ENCODE results near the gene SURF6. TPM values are rescaled to one million over a fixed set of nuclear protein-coding genes. Genes with fewer than 3 reads are reported as not detected.
"Not testable (repeated sequence)": the region's sequence is repeated elsewhere in the genome, so short reads cannot be mapped to it uniquely, and the experiment has no call there.

Gene SURF6
- 10.4 and 34.6 TPM in 2 replicates for polyA plus RNA-seq (2014; cell fraction: cytosol; rRNA removed)
- 22.5 and 30.9 TPM in 2 replicates for polyA plus RNA-seq (2014; cell fraction: nucleus; rRNA removed)

DNA sequence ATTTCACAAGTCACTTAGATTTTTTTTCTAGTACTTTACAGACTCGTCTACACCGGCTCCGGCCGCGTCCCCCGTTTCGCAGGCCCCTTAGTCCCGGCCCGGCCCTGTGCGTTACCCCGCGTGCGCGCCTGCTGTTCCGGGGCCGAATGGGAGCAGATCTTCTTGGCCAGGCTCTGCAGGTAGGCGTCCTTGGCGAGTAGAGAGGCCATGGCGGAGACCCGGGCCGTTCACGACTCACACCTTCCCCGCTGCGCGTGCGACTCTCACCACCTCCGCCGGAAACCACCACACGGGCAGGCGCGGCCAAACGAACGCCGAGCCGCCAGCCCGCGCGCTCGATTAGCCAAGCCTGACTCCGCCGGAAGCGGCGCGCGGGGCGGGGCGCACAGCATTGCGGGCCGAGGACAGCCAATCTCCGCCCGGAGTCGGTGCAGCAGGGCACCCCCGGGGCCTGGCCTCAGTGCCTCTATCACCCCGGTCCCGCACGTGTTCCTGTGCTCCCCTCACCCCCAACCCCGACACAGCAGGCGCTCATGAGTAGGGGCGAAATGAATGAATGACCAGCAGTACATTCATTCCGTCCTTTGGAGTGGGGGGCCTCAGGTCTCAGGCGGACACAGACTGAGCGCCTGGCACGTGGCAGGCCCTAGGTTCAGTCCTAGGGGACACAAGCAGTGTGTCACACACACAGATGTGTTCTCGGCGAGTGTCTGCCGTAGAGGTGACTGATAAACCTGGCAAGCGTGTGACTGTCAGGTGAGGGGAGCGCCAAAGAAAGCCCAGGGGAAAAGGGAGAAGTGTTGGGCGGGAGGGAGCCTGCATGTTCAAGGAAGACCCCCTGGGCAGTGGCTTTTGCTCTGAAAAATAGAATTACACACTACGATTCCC is at the start of gene SURF6:
Gene SURF6 (minus strand): TSS at position 265 of the 888 bp plus-strand sequence. CDS start 56 bp downstream, at position 209.
- DNase-seq (ENCODE audit: low spot score), result peak; percentile 87

DNA sequence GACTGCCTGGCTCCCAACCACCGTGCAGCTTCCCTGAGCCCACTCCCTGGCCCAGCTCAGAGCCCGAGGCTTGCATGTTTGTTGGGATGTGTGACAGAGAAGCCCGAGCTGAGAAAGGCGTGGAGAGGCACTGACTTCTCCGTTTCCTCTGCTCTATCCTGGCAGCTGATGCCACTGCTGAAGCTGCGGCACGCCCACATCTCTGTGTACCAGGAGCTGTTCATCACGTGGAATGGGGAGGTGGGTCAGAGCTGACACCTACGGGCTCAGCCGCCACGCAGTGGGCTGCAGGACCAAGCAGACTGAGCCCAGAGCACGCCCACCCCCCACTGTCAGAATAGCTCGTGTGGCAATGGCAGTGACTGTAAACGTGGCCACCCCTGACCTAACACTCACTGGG is 49.5 kb upstream of the SURF6 start:
- DNase-seq (ENCODE audit: low spot score), result no peak

DNA sequence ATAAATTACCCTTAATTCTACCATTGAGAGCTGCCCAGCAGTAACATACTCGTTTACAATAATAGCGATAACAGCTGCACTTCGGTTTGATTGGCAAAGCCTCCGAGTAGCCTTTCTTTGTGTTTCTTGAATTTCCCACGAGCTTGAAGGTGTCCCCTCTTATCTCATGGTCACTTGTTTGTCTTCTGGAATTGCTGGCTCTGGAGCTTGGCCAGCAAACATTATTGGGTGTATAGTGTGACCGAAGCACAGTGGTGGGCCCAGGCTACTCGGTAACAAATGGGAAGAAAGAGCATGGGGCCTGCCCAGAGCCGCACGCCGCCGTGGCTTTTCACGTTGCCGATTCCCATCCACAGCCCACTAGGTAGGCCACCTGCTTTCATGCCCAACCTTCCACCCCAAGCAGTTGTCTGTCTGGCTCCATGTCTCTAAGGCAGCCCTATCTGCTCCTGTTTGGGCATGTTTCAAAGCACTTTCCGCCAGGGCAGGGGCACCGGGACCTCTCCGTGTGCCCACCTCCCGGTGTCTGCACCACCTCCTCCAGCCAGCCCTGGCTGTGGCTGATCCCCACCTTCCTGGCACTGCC is 48.8 kb upstream of the SURF6 start:
- no peak for DNase-seq (ENCODE audit: low spot score)

DNA sequence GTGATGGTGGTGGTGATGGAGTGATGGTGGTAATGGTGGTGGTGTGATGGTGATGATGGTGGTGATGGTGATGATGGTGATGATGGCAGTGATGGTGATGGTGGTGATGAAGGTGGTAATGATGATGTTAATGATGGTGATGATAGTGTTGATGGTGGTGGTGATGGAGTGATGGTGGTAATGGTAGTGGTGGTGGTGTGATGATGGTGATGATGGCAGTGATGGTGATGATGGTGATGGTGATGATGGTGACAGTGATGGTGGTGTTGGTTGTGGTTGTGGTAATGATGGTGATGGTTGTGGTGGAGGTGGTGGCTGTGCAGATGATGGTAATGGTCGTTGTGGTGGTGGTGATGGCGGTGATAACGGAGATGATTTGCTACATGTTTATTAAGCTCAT is 47.5 kb upstream of the SURF6 start:
- DNase-seq (ENCODE audit: low spot score), result no peak

DNA sequence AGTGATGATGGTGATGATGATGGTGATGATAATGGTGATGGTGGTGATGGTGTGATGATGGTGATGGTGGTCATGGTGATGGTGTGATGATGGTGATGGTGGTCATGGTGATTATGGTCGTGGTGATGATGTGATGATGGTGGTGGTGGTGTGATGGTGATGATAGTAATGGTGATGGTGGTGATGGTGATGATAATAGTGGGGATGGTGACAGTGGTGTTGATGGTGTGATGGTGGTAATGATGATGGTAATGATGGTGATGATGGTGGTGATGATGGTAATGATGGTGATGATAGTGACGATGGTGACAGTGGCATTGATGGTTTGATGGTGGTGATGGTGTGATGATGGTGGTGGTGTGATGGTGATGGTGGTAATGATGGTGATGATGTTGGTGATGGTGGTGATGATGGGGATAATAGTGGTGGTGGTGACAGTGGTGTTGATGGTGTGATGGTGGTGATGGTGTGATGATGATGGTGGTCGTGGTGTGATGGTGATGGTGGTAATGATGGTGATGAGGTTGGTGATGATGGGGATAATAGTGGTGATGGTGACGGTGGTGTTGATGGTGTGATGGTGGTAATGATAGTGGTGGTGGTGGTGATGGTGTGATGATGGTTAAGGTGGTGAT is 46.6 kb upstream of the SURF6 start:
- no peak for DNase-seq (ENCODE audit: low spot score)

DNA sequence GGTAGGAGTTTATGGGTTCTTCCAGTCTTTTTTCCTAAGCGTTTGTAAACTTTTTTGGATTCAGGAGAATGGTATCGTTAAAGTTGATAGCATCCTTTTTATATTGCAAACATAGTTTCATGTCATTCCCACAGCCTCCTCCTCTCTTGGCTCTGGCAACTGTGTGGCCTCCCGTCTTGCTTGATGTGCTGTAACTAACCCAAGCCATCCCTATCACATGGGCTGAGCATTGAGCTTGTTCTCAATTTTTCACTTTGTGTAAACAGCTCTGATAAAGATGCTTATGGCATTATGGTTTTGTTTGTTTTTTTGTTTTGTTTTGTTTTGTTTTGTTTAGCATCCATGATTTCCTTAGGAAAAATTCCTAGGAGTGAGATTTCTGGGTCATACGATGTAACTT is 44.7 kb upstream of the SURF6 start:
- DNase-seq (ENCODE audit: low spot score), result no peak

DNA sequence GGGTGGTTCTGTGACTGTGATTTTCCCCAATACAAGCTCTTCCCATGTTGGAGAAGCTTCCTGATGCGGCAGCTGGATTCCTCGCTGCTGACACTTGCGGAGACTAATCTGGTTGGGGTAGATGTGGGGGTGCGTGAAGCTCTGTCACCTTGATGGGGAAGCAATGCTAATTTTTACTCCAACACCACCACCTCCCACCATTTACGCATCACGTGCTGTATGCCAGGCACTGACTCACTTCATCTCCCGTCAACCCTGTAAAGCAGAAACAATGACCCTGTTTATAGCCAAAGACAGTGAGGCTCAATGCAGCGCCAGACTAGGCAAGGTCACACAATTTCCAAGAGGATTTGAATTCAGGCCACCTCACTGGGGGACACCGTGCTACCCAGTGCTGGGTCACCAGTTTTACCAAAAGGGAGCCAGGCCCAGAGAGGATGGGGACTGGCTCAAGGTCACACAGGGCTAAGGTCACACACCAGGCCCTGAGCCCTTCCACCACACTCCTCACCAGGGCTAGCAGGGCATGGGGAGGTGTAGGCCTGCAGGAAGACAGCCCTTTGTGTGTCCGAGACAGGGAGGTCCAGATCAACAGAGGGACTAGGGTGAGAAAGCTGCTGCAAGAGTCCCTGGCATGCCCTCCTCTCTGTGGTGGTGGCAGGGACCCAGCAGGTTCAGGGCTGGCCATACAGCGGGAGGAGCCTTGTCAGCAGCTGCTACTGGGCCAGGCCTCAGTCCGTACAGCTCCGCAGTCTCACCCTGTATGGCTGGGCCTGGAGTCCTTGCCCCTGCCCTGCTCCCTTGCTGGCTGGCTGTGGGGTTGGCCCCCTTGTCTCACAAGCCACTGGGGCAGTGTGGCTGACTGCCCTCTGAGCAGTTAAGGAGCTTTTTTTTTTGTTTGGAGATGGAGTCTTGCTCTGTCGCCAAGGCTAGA is 43.4 kb upstream of the SURF6 start:
- no peak for DNase-seq (ENCODE audit: low spot score)

DNA sequence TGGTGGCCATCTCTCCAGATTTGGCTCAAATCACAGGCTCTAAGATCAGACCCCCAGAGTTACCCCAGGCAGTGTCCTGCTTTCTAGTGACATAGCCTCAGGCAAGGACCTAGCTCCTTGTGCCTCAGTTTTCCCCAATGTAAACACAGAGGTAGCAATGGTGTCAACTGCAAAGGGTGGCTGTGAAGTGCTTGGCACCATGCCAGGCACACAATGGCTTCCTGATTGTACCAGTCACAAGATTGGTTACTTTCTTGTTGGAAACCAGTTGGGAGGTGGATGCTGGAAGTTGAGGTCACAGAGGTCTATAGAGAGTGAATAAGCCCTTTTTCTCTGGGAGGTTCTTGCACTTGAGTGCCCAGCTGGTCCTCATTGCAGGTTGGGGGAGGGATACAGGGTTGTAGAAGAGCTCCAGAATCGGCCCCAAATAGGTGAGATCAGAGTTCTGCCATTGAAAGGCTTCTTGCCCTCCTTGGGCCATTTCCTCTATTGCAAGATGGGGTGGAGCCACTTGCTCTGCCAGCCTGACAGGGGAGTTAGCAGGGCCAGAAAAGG is 42.5 kb upstream of the SURF6 start:
- DNase-seq (ENCODE audit: low spot score), result no peak

DNA sequence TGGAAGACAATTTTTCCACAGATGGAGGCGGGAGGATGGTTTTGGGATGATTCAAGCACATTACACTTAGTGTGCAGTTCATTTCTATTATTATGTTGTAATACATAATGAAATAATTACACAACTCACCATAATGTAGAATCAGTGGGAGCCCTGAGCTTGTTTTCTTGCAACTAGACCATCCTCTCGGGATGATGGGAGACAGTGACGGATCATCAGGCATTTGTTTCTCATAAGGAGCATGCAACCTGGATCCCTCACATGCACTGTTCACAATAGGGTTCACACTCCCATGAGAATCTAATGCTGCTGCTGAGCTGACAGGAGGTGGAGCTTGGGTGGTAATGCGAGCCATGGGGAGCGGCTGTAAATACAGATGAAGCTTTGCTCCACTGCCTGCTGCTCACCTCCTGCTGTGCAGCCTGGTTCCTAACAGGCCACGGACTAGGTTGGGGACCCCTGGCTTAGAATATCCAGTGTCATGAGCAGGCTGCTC is 41.8 kb upstream of the SURF6 start:
- no peak for DNase-seq (ENCODE audit: low spot score)

DNA sequence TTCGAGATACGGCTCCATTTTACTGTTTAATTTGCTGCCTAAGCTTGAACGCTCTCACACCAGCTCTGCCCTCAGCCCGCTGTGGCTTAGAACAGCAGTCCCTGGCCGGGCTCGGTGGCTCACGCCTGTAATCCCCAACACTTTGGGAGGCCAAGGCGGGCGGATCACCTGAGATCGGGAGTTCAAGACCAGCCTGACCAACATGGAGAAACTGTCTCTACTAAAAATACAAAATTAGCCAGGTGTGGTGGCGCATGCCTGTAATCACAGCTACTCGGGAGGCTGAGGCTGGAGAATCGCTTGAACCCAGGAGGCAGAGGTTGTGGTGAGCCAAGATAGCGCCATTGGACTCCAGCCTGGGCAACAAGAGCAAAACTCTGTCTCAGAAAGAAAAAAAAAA is 41.3 kb upstream of the SURF6 start:
- DNase-seq (ENCODE audit: low spot score), result not testable (repeated sequence)

DNA sequence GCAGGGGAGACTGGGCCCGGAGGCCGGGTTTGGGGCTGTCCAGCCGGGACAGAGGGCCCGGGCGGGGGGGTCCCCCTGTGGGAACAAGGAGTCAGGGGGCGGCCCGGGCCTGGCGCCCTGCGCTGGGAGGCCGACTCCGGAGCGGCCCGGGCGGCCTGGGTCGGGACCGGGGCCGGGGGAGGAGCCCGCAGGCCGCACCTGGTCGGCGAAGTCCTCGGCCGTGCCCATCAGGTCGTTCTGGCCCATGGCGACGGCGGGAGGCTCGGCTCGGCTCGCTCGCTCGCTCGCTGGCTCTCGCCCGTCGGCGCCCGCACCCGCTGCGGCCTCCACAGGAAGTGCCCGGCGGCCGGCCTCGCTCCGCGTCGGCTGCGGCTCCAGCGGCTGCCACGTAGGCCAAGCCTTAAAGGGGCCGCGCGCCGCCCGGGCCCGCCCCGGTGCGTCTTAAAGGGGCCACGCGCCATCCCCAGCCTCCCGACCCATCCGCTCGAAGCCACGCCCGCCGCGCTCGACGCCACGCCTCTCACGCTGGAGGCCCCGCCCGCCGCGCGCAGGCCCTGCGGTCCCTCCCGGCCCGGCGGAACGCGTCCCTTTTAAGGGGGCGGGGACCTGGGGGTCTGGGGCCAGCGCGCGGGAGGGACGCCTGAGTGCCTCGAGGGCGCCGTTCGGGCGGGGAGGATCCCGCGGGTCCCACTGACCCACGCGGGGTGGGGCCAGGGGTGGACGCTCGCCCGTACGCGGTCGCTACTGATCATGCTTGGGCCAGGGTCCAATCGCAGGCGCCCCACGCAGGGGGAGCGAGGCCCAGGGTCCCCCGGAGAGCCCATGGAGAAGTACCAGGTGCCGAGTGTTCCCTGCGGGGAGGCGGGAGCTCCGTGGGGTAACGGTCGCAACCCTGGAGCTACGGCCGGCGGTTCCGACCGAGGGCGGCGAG is 40.0 kb upstream of the SURF6 start, which contains the start of the genes STKLD1 and SURF4:
Gene STKLD1 (plus strand): TSS at position 643 of the 931 bp plus-strand sequence. CDS start 108 bp downstream, at position 751.
Gene SURF4 (minus strand): TSS at position 337 of the 931 bp plus-strand sequence. CDS start 91 bp downstream, at position 246.
- DNase-seq (ENCODE audit: low spot score), result peak; percentile 95

DNA sequence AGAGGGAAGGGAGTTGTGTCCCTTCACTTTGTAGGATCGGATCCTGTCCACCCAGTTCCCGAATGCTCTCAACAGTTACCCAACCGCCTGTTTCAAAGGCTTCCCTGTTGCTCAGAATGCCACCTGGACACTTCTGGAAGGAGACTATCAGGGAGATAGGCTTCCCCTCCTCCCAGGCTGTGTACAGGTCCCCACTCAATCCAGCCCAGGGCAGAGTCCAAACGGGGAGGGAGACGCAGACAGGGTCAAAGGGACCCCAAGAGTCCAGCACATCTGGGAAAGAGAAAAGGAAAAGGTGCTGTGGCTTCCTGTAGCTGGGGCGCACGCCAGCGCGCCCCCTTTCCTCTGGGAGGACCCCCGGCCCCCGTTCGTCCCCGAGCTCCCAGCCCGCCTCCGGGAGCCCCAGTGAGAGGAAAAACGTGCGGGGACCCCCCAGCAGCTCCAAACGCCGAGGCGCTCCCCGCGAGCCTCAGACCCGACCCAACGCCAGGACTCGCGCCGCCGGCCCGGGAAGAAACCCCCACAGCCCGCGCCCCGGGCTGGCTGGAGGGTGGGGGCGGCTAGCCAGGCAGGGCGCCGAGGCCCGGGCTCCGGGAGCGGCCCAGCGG is 39.2 kb upstream of the SURF6 start:
- DNase-seq (ENCODE audit: low spot score), result no peak

DNA sequence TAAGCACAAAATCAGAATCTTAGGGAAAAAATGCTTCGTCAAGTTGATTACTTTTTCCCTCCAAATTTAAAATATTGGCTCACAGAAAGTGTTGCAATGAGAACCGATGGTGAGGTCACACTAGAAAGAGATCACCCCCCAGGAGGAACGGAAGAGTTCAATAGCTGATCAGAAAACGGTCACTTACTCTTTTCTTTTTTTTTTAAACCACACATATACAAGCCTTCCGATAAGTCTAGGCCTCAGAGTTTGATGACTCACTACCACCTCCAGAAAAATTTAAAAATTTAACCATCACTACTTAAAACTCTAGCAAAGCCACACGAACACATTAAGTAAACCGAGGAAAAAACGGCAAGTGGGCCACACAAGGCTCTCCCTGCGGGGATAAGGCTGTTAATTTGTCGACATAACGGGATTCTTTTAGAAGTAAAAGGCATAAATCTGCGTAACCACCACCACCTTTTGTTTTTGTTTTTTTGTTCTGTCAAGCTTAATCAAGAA is 38.7 kb upstream of the SURF6 start:
- DNase-seq (ENCODE audit: low spot score), result no peak

DNA sequence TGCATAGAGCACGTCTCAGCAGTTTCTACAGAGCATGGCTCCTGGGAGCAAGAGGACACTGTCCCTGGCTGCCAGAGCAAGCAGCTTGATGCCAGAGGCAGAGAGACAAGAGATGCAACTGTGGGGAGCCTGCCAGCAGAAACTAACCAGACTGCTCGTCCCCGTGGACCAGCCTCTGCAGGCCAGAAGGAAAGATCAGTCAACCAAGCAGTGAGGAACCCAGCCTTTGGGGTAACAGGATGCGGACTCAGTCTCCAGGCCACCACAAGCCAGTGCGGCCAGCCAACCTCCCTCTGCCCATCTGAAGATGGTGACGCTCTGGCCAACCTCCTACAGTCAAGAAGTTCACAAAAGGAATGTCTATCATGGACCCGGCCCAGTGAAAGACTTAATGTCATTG is 36.2 kb upstream of the SURF6 start:
- no peak for DNase-seq (ENCODE audit: low spot score)

DNA sequence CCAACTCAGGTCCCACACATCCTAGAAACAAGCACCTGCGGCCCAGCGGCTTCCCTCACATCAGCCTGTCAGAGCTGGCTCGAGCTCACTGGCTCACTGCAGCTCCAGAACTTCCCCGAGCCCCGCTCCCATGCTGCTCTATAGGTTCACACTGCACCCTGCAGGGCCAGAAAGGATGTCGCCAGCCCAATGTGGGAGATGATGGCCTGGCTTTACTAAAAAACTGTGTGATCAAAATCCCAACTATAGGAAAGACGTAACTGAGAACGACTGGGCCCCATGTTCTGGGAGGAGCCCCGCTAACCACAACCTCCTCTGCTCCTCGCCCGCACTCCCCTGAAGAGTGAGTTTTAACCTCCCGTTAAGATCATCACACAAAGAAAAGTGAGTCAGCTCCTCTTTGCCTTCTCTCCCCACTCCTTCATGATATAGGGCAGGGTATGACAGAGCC is 35.3 kb upstream of the SURF6 start:
- no peak for DNase-seq (ENCODE audit: low spot score)

DNA sequence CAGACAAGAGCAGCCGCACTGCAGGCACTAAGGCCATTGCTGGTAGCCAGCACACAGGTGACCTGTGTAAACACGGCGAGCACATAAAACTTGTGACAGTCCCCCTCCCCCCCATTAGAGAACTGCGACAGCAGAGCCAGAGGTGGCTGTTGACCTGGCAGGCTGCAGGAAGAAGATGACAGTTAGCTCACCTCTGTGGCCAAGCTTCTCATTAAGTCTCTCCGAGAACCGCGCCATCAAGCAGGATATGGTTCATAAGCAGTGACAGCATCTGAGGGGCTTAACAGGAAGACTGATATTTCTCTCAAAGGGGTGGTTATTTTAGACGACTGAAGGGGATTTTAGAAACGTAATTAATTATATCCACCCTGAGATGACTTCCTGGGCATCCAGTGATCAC is 34.7 kb upstream of the SURF6 start:
- no peak for DNase-seq (ENCODE audit: low spot score)

DNA sequence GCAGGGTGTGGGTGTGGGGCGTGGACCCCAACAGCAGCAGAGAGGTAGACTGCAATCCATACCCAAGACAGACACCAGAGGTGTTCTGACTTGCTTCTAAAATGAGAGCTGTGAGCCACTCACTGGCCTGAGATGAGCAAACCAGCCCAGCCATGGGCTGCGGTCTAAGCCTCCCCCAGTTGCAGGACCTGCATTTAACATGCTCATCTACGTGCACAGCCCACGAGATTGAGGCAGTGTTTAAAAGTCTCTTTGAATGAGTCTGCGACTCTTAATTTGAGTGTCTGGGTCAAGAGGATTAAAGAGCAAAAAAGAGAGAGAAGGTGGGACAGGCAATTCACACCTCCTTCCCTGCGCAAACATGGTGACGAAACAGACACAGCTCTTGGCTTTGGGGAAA is 33.9 kb upstream of the SURF6 start:
- no peak for DNase-seq (ENCODE audit: low spot score)

DNA sequence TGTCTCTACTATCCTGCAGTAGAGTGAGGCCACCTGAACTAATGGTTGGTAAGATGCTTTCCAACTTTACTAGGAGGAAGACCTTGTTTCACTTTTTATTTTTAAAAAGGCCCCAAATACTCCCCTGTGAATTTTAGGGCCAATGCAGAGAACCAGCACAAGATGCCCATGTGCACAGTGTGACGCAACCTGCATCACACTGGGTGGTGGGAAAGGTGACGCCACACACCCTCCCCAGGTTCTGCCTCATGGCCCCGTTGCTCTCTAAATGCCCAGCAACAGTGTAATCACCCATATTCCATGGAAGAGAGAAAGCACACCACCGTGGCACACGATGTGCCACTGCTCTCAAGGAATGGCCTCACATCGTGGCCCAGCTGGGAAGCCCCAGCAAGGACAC is 33.4 kb upstream of the SURF6 start:
- DNase-seq (ENCODE audit: low spot score), result no peak

Measured in SK-N-DZ (cell line).